HG03103 (cell line): ENCODE results near the gene MIDN.

Experiments
- ATAC-seq: cut with Tn5 transposase; IDR thresholded peaks from one replicate; pipeline ENCODE4 v1.9.1; 2021; ENCODE audit warnings: low read depth; ENCODE audit not compliant: unreplicated experiment

MIDN gene

DNA sequence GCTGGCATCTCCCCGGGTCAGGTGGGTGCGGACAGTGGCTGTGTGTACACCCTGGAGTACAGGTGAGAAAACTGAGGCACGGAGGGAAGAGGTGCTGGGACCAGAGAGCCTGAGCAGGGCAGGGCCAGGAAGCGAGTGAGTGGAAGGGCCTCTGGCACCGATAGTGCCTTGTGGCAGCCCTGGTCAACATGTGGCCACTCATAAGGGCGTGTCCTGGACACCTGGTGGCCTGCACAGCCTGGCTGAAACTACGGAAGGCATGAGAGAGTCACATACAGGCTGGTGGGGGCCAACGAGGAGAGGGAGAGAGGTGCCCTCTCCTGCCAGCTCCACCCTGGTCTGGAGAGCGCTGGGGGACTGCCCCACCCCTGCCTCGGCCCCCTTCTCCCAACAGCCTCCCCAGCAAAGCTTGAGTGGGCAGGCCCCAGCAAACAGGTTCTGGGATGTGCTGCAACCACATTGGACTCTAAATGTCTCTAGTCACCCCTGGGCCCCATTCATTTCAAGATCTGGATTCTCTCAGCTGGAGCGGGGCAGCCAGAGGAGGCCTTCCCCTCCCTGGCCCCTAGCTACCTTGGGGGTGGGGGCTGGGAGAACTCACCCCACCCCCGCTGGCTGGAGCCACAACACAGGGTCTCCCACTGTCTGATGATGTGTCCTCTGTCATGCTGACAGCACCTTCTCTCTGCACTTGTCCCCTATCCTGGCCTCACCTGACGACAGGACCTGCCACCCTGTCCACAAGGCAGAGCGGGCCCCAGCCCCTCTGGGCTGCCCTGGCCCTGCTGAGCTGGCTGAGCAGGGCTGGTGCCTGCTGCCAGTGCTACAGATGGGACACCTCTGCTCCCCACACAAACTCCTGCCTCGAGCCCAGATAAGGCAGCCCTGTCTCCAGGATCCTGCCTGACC lies 16.4 kb upstream of the MIDN start:
- no peak for ATAC-seq

DNA sequence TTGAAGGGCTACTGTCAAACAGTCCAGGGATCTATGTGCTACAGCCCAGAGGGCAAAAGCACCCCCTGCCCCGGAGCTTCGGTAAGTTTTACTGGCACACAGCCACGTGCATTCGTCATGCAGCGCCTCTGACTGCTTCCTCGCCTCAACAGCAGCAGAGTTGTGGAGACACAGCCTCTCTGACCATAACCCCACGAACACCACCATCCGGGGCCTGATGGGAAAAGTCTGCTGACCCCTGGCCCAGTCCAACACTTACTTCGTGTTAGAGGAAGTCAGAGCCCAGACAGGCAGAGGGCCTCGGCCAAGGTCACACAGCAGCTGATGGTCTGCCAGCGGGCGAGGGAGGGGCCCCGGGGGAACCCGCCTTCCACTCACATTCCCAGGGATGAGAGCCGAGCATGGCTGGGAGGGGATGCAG lies 15.7 kb upstream of the MIDN start:
- no peak for ATAC-seq

DNA sequence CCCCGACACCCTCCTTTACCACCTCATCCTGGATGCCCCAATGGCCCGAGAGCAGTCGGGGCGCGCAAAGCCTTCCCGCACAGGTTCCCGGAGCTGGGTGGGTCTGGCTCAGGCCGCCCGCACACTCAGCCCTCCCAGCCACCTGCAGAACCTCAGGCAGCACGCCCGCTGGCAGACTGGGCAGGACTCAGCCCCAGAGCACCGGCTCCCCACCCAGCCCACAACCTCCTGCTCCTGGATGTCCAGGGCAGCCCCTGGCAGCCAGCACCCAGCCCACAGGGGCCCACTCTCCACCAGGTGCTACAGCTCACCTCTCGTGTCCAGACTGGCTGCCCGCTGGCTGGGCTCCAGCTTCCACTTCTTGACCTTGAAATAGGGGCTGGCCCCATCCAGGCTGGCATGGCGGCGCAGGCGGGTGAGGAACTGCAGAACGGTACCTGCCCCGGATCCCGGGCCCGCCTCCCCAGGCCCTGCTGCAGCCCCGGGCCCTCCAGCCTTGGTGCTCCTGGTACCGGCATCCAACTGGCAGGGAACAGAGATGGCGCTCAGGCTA lies 15.2 kb upstream of the MIDN start:
- ATAC-seq = no peak

DNA sequence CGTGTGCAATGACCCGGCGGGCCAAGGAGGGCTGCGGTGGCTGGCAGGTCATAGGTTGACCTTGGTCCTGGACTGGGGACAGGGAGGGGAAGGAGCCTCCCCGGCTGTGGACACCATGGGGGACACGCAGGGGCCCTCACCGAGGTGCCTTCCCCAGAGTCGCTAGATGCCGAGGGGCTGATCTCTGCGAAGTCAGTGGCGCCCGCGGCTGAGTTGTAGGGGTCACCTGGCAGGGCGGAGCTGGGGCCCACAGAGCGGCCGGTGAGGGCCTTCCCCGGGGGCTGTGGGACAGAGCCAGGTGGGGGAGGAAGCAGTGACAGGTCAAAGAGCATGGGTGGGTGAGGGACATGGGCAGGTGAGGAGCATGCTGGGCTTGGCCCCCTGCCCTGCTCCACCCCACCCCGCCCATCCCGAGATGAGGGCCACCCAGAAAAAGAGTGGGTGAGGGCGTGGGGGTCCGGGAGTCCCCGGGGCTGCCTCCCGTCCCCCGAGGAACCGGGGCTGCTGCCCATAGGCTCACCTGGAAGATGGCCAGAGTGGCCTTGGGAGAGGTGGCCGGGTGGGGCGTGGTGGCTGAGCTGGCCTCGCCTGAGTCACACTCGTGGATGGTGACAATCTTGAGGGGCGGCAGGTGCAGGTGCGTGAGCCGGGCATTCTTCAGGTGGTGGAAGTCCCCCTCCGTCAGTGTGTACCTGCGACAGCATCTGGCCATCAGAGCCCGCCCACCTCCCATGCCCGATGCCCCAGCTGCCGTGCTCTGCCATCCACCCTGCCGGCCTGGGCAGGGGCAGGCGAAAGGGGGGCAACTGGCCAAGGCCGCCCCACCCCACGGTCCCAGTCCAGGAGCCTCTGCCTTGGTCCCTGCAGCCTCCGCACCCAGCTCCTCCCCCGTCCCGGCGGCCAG lies 14.1 kb upstream of the MIDN start:
- no peak for ATAC-seq

DNA sequence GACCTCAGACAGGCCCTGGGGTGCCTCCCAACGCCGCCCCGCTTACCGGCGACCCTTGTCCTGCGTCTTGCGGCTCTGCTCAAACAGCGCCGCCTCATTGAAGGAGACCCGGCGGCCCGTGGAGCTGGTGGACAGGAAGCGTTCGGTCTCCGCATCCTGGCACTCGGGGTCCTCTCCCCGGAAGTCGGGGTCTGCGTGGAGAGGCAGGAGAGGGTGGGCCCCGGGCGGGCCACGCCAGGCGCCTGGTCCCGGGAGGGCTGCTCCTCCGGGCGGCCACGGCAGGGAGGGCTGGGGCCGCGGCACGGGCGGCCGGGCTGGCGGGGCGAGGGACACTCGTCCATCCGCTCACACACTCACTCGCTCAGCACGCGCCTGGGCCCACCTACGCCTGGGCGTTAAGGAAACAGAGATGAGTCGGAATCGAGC lies 13.4 kb upstream of the MIDN start:
- no peak for ATAC-seq

DNA sequence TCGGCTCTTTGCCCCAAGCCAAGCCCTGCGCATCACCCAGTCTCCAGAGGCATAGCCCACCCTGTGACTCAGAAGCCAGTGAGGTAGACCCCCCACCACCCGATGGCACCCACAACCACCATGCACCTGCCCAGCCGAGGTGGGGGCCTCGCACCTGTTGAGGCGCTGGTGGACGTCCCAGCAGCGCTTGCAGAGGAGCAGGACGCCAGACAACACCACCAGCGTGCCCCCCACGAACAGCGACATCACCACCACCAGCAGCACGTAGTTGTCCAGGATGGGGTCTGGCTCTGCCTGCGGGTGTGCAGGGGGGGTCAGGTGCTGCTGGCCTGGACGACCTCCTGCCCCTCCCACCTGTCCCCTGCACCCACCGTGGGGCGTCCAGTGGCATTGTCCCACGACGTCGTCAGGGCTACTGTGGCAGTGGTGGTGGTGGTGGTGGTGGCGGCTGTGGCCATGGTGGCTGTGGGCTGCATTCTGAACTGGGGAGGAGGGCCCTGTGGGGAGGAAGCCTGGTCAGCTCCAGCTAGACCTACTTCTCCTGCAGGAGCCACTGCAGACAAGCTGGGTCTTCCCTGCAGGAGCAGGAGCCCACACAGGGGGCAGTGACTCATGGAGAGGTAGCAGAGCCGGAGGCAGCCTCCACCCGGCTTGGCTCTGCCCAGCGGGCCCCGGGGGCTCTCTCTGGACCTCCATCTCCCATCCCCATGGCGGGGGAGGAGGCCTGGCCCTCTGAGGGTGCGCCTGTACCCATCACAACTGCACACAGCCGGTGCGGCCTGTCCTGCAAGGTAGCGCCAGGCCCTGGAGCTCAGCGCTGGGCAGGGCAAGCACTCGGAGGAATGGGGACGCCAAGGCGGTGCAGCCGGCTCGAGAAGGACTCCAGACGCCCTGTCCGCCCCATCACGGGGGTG lies 12.5 kb upstream of the MIDN start:
- no peak for ATAC-seq

DNA sequence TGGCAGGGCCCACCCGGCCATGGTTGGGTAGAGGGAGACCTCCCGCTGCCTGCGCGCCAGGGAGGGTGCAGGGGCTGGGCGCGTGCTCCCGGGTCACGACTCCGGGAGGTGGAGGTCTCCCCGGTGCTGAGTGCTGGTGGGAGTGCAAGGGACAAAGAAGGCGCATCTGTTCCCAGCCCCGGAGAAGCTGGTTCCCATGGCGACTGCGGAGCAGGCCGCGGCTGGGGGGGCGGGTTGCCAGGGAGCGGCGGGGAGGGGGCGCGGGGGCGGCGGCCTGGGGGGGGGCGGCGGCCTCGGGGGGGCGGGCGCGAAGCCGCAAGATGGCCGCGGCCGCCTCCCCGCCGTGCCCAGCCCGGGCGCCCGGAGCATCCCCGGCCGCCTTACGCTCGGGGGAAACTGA lies 11.8 kb upstream of the MIDN start:
- no peak for ATAC-seq

DNA sequence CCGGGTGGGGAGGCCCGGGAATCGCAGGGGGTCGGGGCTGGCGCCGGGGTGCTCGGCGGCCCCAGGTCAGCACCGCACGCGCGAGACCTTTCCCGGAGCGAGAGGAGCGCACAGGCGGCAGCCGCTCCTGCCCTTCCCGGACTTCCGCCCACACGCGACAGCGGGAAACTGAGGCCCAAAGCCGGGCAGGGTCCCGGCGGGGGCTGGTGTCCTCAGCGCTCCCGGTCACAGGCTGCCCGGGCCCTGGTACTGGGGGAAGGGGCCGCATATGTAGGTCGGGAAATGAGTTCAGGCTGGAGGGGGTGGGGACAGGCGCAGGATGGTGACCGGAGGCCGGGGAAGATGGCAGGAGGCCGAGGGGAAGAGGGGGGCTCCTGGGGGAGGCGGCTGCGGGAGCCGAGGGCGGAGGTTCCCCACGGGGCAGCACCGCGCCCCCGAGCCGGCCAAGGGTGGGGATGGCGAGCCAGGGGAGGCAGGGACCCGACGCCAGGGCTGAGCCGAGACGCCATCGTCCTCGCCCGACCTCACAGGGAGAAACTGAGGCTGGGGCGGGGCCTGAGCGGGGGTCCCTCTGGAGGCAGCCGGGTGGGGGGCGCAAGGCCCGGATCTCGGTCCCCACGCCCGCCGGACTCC lies 11.2 kb upstream of the MIDN start:
- no peak for ATAC-seq

DNA sequence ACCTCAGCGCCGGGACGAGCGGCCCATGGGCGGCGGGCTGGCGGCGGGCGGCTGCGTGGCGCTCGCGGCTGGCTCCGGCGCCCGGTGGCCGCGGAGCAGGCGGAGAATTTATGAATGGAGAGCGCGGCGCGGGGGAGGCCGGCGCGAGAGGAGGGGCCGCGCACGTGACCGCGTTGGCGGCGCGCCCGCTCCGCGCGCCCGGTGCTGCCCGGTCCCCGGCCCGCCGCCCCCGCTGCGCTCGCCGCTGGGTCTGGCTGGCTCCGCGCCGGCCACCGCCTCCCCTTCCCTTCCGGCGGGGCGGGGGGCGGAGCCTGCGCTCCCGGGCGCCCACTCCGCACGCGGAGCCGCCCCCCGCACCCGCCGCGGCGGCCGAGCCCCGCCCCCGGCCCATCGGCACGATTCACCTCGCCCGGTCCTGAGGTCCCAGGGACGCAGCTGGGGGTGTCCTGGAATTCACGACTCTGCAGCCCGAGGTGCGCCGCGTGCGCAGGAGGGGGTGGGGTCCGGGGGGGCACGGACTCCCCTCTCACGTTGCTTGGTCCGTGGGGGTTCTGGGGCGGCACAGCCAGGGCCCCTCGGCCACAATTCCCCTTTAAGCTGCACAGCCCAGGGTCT lies 10.5 kb upstream of the MIDN start, which contains the start of gene CBARP:
Gene CBARP (minus strand): TSS at position 252 of the 615 bp plus-strand sequence. CDS start 1,905 bp downstream, outside the sequence.
- no peak for ATAC-seq

DNA sequence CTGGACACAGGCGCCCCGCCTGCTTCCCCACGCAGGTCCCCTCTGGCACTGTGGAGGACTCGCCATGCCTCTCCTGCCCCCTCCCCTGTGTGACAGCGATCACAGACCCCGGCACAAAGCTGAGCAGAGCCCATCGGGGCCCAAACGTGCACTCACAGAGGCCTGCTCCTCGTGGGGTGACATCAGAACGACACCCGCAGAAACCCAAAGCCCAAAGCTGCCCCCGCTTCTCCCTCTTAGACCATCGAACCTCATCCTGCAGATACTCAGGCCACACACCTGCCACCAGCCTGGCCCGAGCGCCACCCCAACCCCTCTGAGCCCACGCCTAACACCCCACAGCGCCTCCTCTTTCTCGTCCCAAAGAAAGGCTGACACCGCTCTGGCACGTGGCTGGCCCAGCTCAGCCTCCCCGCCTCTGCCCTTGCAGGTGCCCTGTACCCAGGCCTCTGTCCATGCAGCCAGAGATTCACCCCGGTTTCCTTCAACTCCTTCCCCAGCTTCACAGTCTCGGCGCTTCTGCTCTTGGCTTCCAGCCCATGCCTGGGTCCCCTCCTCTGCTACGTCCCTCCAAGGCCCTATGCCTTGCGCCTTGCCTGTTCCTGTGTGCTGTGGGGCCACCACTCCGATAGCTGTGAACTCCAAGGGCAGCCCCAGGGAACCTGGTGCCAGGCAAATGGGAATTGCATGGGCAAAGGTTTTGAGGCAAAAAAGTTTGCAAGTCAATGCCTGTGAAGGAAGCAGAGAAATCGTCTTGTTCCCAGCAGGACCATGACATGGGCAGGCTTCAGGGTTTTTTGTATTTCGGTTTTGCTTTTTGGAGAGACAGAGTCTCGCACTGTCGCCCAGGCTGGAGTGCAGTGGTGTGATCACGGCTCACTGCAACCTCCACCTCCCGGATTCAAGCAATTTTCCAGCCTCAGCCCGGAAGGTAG lies 9.7 kb upstream of the MIDN start:
- no peak for ATAC-seq

DNA sequence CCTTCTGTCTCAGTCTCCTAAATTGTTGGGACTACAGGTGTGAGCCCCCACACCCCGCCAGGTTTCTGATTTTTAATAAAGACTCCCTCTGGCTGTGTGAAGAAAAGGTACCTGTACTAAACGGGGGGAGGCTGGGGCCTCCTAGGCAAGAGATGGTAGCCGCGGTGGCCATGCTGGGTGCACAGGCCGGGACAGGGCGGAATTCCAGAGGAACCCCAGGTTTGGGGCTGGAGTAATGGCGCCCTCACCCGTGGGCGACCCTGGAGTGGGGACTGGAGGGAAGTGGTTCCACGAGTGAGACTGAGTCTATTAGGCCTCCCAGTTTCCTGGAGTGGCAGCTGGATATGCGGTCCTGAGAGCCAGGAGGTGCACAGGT lies 9.0 kb upstream of the MIDN start:
- ATAC-seq = no peak

DNA sequence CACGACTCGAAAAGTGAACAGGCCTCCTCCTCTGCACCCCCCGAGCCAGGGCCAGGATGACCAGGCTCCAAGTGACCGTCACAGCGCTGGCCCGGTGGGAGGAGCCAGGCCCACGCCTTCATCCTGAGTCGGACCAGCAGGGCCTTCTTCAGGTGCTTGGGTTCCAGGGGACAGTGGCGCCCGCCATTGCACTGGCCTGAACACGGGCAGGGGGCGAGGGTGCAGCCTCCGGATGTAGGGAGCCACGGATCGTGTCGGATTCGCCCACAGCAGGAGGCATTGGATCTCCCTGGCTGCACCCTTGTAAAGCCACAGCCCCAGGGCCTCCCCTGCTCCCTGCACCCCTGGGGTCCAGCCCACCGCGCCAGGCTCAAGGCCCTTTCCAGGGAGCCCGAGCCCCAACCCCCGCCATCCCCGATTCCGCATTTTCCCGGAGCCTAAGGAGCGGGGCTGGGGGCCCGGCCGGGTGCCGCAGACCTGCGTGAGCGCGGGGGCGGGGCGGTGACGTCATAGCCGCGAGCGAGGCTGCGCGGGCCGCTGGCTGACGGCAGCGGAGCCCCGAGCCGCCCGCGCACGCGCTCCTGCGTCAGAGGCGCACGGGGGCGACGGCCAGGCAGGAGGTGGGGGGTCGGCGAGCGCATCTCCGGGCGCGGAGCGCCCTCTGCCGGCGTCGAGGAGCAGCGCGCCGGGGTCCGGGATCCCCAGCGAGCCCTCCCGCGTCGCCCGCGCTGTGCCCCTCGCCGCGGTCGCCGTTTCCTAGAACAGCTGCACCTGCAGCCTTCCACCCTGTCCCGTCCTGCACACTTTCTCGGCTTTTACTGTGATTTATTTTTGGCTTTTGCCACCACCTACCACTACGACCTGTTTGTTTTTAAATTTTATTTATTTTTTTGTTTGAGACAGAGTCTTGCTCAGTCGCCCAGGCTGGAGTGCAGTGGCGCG lies 8.3 kb upstream of the MIDN start:
- ATAC-seq = no peak

DNA sequence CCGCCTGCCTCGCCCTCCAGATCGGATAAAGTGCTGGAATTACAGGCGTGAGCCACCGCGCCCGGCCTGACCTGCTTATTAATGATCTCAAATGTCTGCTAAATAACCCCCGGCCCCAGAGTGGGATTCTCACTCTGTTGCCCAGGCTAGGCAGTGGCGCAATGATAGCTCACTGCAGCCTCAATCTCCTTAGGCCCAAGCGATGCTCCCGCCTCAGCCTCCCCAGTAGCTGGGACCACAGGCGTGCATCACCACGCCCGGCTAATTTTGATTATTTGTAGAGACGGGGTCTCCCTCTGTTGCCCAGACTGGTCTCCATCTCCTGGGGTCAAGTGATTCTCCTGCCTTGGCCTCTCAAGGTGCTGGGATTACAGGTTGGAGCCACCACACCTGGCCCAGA lies 7.5 kb upstream of the MIDN start:
- ATAC-seq = no peak

DNA sequence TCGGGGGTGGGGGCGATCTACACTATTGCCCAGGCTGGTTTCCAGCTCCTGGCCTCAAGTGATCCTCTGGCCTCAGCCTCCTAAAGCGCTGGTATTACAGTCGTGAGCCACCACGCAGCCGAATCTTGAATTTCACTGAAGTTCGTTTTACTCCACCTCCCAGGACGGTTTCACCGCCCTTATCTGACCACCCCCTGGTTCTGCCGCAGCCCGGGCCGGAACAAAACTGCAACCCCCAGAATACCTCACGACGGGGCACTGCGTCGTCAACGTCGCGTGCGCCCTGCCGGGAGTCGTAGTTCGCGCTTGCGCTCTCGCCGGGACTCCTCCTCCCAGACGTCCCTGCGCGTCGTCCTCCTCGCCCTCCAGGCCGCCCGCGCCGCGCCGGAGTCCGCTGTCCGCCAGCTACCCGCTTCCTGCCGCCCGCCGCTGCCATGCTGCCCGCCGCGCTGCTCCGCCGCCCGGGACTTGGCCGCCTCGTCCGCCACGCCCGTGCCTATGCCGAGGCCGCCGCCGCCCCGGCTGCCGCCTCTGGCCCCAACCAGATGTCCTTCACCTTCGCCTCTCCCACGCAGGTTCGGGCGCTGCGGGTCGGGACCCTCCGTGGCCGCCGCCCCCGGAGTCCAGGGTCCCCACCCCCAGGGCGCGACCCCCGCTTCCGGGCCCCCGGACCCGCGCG lies 6.8 kb upstream of the MIDN start, which contains the start of gene ATP5F1D:
Gene ATP5F1D (plus strand): TSS at position 335 of the 679 bp plus-strand sequence. CDS start 100 bp downstream, at position 435.
- ATAC-seq = peak; percentile 53

DNA sequence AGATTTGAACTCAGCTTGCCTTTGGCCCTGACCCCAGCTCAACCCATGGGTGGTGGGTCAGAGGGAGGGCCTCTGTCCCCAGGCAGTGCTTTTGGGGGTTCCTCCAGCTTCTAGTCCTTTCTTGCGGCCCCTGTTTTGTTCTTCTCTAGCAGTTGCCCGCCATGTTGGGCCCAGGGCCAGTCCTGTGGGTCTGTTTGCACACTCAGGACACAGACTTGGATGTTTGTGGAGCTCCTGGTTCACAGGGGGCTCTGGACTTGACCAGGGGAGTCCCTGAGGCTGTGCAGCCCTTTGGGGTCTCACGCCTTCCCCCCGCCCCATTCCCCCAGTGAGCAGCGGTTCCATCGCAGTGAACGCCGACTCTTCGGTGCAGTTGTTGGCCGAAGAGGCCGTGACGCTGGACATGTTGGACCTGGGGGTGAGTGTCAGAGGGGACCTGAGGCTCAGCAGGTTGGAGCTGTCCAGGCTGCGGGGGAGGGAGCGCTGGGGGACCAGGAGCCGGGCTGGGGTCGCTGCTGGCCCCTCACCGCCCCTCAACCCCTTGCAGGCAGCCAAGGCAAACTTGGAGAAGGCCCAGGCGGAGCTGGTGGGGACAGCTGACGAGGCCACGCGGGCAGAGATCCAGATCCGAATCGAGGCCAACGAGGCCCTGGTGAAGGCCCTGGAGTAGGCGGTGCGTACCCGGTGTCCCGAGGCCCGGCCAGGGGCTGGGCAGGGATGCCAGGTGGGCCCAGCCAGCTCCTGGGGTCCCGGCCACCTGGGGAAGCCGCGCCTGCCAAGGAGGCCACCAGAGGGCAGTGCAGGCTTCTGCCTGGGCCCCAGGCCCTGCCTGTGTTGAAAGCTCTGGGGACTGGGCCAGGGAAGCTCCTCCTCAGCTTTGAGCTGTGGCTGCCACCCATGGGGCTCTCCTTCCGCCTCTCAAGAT lies 4.4 kb upstream of the MIDN start:
- no peak for ATAC-seq
